Measurements from ENCODE around the gene ATP8B4.

ATP8B4 gene

DNA sequence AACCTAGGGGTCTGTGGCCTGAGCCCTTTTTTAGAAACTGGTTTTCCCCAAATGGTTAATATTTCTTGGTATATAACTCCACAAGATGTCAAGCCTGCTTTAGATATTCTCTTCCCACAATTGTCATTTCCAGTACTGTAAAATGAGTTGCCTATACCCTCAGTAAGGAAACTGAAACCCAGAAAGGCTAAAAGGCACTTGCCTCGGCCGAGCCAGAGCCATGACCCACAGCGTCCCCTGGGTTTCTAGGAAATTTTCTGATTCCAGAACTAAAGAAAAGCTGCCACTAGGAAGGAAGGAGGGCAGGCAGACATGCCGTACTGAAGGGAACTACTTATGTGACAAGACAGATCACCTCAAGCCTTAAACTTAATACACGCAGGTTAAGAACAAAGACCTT, 59.1 kb downstream of the ATP8B4 start:
- DNase-seq (ENCODE audit: low spot score), result no peak

DNA sequence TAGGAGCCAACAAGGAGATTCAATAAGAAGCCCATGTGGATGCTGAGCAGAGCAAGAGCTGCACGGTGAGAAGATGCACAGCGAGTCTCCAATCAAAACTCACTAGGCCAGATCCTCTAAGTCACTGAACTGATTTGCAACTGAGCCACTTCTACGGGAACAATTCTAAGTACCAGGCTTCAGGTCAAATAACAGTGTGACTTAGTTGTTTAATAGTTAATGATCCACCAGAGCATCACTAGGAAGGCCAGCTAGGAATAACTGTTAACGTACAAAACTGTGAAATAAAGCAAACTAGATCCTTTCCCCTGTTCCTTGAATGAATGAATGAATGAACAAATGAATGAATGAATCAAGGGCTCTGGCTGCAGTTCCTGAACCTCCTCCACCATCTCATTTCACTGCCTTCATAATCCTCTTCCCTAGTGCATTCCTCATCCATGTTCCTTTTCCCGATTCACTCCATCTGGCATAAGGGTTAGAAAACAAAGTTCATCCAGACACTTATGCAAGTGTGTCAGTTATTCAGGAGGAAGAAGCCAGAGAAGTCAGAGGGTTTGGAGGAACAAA, 59.7 kb downstream of the ATP8B4 start:
- no peak for DNase-seq (ENCODE audit: low spot score)

DNA sequence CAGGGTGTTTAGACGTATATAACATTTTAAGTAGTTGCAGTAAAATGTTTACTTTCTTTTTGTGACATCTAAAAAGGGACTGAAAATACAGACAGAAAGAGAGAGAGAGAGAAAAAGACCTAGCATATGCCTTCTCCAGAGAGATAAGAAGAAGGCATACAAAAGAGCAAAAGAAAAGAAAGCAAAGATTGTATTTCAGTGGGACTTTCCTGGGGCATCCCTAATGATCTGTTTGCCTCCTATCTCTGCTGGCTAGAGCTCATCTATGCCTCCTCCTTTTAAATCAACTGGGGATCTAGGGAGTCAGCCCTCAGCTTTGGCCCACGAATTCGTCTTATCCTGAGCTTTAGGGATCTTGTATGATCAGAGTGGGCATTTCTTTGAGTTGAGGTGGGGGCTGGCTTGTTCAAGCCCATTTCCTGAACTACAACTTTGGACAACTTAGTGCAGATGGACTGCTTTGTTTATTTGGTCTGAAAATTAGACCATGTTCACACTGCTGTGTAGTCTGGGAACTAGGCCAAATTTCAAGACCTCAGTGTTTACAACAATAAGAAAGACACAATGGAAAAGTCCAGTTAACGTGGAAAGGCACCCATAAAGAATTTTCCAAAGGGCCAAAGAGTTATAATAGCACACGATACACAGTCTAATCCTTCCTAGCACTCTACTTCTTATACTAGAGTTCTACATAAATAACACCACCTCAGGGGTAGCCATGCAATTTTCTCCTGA, 61.0 kb downstream of the ATP8B4 start:
- DNase-seq (ENCODE audit: low spot score), result no peak

DNA sequence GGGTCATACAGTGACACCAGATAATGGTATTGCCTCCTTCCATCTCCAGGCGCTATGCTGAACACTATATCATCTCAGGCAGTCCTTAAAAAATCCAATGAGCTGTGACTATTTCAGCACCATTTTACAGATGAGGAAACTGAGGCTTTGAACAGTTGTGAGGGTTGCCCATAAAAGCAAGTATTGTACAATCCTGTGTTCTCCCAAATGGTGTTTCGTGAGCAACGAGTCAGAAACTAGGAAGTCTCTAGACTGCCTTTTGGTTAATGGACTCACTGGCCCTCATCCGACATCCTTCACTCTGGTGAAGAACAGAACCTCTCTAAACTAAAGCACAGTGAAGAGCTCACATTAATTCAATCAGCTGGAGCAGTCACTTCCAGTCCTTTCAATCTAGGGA, 61.8 kb downstream of the ATP8B4 start:
- DNase-seq (ENCODE audit: low spot score), result no peak

DNA sequence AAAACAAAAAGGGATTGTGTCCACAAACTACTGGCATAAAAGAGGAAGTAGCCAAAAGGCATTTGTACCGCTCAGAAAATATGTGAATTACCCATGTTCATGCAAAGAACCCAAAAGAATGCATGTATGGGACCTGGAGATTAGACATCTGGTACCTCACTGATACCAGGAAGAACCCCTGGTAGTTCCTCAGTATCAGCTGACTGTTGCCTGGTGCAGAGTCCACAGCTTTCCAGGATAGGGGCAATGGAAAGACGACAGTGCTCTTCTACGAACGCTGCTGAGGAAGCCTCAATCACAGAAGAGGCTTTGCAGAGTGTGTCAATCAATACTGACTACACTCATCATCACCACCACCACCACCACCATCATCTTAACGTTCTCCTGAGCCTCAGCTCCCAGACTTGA, 63.3 kb downstream of the ATP8B4 start:
- DNase-seq (ENCODE audit: low spot score), result no peak

DNA sequence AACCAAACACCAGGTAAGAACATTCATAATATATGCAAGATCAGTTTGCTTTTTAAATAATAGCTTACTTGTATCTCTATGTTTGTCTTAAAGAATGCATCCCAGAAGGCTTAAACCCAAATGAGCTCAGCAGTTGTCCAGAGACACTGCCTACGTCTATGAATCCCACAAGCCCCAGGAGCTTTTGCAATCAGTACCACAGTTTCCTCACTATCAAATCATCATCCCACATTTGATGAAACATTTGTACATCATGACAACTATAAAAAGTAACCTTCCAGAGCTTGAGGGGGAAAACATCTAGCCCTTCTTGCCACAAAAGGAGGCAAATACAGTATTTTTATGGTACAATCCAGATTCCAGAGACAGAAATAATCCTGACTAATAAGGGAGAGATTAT, 63.7 kb downstream of the ATP8B4 start:
- no peak for DNase-seq (ENCODE audit: low spot score)

DNA sequence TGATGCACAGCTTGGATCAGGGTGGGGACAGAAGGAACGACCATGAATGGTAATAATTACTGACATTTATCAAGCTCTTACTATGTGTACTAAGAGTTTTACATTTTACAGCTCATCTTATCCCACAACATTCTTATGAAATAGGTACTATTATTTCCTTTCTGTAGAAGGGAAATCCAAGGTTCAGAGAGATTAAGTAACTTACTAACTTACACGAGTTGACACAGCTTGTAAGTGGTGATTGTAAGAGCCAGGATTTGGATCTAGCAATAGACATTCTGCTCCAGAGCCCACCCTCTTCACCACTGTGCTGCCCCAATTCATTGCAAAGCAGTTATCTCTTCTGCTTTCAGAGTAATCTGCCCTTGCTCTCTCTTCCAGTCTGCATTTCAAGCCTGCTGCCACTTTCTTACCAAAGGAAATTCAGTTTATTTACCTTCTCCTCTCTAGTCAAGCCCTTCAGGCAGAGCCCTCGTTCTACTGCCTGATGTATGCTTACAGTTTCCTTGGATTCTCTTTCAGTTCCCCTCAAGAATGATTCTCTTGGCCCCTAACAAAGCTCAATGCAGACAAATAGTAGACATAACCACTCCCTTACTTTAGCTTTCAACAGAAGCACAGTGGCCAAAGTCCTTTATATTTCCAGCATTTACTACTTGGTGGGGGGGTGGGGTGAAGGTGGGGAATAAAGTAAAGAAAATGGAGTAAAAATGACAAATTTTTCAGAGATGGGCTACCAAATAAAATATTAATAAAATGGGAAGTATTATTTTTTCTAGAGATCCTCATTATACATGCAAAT, 65.8 kb downstream of the ATP8B4 start:
- DNase-seq (ENCODE audit: low spot score), result no peak

DNA sequence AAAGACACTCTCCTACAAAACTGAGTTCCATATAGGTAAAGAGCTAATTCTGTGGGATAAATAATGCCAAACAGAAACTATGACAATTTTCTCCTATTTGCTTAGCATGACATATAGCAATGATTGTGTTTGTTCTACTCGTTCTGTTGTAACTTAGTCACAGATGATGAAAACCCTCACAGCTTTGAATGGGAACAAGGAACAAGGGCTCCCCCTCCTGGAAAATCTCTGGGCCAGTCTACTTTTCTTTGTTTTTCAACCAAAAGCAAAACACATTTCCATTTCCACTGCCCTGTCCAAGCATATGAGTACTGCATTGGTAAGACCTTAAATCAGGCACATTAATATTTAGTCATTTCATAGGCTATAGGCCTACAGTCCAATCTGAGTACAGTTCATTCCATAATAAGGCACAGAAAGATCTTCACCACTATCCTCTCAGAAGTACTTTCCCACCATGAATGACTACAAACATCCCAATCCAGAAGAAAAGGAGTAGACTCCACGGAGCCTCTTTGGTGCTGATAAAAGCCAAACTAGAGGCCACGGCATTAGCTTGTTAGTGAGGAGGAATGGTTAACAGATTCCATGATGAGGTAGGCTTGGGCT, 67.1 kb downstream of the ATP8B4 start:
- DNase-seq (ENCODE audit: low spot score), result peak; percentile 35

DNA sequence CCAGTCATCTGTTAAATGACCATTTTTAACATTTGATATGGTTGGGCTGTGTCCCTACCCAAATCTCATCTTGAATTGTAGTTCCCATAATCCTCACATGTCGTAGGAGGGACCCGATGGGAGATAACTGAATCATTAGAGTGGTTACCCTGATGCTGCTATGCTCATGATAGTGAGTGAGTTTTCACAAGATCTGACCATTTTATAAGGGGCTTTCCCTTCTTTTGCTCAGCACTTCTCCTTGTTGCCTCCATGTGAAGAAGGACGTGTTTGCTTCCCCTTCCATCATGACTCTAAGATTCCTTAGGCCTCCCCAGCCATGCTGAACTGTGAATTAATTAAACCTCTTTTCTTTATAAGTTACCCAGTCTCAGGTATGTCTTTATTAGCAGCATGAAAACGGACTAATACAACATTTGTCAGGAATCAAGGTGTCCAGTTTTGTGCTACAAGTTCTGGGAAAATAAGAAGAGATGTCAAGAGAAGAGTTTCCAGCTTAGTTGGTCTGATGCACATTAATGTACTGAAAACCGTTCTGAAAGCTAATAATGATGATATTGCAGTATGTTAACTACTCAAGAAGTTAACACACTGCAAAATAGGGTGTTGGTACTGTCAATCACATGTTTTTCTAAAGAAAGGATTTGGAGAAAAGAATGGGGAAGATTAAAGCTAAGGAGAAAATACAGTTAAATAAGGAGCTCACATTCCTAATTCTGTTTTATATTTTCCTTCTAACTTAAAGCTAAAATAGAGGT, 67.9 kb downstream of the ATP8B4 start:
- DNase-seq (ENCODE audit: low spot score), result no peak

DNA sequence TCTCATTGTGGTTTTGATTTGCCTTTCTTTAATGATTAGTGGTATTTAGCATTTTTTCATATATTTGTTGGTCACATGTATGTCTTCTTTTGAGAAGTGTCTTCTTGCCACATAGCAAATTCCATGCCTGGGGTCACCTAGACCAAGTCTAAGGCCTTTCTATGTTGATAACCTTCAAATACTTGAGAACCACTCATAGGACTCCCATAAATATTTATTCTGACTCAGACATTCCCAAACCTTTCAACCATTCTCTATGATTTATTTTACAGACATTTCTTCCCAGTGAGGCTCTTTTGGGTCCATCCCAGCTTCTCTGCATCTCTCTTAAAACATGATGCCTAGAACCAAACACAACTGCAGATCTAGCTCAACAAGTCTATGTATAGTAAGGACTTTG, 69.2 kb downstream of the ATP8B4 start:
- no peak for DNase-seq (ENCODE audit: low spot score)

DNA sequence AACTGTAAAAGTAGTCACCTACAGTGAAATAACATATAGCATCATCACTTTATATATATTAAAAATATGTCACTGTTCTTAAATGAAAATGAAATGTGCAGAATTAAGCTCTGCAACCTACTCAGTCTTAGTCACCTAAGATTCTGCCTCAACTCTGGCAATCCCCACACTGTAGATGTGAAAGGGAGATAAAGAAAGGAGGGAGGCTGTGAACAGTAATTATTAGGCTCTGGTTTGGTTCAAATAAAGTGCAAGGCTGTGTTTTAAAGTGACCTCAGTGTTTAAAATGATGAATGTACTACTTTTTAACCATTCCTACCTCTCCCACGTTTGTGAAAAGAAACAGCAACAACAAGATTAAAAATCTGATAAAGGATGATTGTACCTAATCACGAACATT, 72.2 kb downstream of the ATP8B4 start:
- no peak for DNase-seq (ENCODE audit: low spot score)

DNA sequence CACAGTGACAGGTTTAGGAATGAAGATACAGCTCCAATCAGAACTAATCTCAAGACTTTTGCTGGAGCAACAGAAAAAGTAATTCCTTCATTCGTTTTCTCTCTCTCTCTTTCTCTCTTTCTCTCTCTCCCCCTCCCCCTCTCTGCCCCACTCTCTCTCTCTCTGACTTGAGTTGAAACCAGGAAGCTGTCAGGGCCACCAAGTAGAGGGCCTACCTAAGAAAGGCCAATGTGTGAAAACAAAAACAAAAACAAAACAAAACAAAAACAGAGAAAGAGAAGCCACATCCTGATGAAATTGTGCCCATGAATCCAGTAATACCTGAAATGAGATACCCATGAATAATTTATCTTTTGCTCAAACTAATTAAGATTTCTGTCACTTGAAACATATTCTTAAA, 72.9 kb downstream of the ATP8B4 start:
- no peak for DNase-seq (ENCODE audit: low spot score)

DNA sequence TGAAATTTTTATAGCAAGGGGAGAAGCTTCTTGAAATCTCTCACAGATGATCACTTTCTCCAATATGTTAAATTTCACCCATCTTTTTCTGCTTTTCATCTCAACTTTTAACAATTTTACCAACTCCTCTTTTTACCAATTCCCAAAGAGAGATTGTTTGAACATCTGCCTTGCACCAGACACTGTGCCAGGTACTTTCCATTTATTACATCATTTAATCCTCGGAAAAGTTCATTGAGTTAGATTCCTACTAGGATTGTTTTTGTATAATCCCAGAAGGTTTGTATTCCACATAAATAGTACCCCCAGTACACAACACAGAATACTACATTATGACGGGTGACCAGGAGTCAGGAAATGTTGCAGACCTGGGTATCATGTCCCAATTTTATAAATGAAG, 74.1 kb downstream of the ATP8B4 start:
- DNase-seq (ENCODE audit: low spot score), result no peak

DNA sequence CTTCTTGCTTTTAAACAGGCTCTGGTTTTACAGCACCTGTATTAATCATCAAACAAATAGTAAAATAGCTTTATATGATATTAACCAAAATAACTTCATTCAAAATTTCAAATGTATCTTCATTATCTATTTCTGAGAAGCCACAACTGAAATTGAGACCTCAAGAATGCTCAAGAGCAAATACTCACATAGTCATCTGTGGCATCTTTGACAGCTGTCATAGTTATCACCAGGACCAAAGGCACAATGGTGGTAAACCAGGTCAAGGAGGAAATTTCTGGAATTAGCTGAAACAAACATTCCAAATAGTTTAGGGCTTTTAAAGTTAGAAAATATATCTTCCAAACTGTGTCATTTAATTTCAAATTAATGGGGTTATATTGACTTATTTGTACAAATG, 74.6 kb downstream of the ATP8B4 start:
- no peak for DNase-seq (ENCODE audit: low spot score)

DNA sequence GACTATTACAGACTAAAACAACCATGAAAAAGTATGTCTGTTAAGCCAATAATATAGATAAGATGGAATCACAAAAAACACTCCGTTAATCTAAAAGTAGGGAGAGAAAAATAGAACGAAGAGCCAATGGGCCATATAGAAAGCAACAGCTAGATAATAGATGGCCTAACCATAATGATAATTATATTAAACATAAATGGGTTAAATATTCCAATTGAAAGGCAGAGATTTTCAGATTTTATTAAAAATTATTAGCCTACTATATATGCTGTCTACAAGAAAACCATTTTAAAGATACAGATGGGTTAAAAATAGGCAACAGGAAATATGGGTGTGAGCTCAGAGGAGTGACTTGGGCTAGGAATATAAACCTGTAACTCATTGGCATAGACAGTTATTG, 76.3 kb downstream of the ATP8B4 start:
- no peak for DNase-seq (ENCODE audit: low spot score)

DNA sequence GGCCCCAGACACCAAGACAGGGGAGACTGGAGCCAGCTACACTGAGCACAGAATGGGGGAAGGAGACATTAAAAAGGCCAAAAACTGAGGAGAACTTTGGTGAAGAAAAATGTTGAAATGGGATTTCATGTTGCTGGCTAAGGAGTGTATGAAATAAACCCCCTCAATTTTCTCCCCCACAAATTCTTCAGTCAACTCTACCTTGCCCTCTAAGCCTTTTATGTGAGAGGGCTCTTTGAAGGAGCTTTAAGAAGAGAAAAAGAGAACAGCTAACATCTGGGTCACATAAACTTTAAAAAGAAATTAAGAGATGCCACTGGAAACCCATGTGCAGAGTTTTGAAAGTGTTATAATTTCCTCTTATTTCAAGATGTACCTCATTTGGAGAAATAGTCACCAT, 88.6 kb downstream of the ATP8B4 start:
- DNase-seq (ENCODE audit: low spot score), result no peak

DNA sequence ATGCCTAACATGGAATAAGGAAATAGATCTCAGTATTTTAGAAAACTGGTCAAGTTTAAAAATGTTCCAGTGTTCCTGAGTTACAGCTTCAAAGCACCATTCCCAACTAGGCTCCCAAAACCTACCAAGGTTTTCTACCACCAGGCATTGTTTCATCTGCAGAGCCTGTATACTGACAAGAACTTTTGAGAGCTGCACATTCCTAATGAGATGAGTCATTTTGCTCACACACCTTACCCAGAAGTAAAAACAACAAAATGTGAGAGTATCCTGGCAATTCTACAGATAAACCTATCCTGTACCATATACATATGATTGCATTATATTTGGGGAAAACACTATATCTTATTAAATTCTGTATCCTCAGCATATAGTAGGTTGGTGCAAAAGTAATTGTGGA, 90.7 kb downstream of the ATP8B4 start:
- no peak for DNase-seq (ENCODE audit: low spot score)

DNA sequence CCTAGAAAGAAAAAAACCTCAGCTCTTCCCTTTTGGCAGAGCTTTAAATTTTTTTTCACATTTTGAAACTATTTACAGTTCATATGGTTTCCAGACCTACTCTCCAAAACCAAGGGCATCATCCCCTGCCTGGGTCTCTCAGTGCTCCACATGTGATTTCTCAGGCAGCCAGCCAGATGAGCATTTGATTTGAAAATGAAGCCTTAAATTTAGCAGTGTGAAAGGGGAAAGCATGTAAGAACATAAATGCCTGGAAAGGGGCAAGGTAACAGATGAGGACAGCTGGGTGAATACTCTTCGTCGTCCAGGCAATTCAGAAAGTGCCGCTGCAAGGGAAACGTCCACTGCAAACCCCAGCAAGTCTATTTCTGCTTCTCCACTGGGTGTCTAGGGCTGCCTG, 94.8 kb downstream of the ATP8B4 start:
- no peak for DNase-seq (ENCODE audit: low spot score)

DNA sequence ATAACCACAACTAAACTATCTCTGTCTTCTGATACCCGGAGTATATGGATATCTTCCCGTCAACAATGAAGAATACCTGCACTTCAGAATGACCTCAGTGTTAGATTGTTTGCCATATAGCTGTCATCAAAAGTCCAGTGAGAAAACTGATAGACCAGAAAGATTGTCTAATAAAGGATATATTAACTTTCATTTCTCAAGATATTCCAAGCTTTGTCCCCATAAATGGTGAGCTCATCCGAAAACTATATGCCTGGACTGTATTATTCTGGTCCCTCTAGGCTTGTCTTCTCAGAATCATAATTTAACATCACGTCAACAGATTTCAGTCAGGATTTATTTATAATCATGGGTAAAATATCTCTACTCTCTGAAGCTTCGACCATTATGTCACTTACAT, 100.5 kb downstream of the ATP8B4 start:
- no peak for DNase-seq (ENCODE audit: low spot score)

DNA sequence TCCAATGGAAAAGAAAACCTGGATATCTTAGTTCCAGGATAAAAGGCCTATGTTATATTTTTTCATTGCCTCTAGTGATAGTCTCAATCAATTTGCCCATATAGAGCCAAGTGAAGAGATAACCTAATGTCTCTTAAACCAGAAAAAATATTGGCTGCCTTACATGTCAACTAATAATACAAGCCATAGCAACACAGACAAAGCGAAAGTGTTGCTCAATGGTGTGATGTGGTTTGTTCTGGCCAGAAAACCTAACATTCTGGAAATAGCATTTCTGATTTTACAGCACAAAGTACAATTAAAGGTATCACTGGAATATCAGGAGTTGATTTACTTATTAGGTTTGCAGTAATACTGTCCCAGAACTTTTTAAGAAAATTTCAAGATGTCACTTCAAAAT, 101.5 kb downstream of the ATP8B4 start:
- no peak for DNase-seq (ENCODE audit: low spot score)

DNA sequence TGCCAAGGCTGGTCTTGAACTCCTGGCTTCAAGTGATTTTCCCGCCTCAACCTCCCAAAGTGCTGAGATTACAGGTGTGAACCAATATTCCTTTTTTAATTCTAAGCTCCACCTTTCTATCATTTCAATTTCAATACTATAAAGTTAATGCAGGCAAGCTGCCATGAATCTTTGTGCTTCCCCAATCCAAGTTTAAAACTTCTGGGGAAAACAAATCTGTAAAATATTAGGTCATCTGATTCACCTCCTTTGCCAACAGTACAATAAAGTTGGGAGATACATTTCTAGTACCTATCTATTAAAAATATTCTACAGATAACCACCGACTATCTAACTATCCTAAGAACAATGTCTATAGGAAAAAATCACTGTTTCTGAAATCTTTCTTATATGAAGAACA, 102.1 kb downstream of the ATP8B4 start:
- DNase-seq (ENCODE audit: low spot score), result no peak

DNA sequence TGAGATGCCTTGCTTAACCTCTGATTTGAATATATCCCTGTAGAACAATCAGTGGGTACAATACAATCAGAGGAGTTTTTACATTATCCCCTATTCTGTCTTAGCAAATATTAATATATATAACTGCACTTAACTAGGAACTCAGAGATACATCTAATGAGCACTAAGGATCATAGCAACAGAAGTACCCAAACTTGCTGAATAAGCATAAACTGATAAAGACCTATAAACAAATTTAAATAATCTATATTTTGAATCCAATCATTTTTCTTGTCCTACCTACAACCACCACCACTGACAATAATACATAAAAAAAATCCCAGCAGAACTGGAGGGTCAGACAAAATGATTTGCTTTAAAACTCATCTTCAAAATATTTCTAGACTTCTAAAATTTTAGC, 106.2 kb downstream of the ATP8B4 start:
- DNase-seq (ENCODE audit: low spot score), result no peak

All from kidney capillary endothelial cell (primary cell).